Limb (tissue), 2 donors: ENCODE data around the gene PAQR3.

Experiments used
- DNase-seq, 2 donors: peaks; one replicate each; pipeline ENCODE4 v3.0.0-alpha.2; 2016; ENCODE audit errors: extremely low spot score in 2 of 2

The PAQR3 gene

DNA sequence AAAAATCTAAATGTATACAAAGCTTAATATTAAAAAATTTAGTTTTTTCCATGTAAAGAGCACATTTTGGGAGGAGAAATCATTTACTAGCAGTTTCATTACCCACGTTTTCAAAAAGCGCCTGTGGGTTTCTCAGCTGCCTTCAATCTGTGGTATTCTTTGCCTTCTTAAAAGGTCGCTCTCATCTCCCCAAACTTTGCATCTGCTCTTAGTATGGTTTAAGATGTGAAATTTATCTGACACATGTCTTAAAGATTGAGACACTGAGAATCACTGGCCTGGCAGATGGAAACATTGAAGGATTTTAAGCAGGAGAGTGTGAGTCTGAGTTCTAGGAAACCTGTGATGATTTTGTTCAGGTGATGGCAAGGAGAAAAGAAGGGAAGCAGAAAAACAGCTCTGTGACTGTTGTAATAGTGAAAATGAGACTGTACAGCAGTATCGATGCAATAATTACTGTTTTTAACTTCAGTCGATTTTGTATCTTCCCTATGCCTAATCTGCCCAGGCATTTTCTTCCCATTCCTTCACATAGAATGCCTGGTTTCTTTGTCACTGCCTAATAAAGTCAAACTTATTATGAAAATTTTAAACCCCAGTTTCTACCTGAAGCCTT, 75.9 kb downstream of the PAQR3 start:
- DNase-seq = no peak

DNA sequence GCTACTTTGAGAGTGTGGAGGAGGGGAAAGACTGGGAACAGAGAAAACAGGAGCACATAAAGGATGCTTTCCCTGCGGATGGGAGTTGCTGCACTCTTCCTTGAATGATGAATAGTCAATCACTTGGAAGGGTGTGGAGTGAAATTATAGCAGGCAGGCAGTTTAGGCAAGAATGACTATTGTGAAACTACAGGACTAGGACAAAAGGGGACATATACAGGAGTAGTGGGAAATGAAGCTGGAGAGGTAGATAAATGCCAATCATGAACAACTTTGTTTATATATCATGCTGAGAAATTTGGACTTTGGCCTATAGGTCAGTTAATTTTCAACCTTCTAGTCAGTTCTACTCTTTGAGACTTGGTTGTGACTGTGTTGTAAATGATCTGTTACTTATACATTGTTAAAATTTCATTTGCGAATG, 76.9 kb downstream of the PAQR3 start:
- DNase-seq = no peak
